Measurements from ENCODE around the gene CHMP1A.

CHMP1A gene

GRCh38 chr16:89629827-89630610, 27.5 kb downstream of the CHMP1A start:
- H3K4me3 ChIP-seq (ENCODE audit: low read depth, low read length) = no peak overlapping the region

GRCh38 chr16:89624777-89625761, 32.4 kb downstream of the CHMP1A start:
- no peak overlapping the region for H3K4me3 ChIP-seq (ENCODE audit: low read depth, low read length)

GRCh38 chr16:89623511-89624261, 33.8 kb downstream of the CHMP1A start:
- H3K4me3 ChIP-seq (ENCODE audit: low read depth, low read length) = no peak overlapping the region

GRCh38 chr16:89621698-89622409, 35.7 kb downstream of the CHMP1A start:
- no peak overlapping the region for H3K4me3 ChIP-seq (ENCODE audit: low read depth, low read length)

- H3K4me3 ChIP-seq (ENCODE audit: low read depth, low read length) = no peak overlapping the region
These were observed 36.3 kb downstream of the CHMP1A start for GRCh38 chr16:89621136-89621697.

GRCh38 chr16:89620406-89620841, 37.1 kb downstream of the CHMP1A start:
- H3K4me3 ChIP-seq (ENCODE audit: low read depth, low read length) = no peak overlapping the region

GRCh38 chr16:89619840-89620239, 37.7 kb downstream of the CHMP1A start:
- H3K4me3 ChIP-seq (ENCODE audit: low read depth, low read length) = no peak overlapping the region

GRCh38 chr16:89618109-89618998, 39.2 kb downstream of the CHMP1A start:
- H3K4me3 ChIP-seq (ENCODE audit: low read depth, low read length) = no peak overlapping the region

GRCh38 chr16:89617036-89617435, 40.5 kb downstream of the CHMP1A start:
- no peak overlapping the region for H3K4me3 ChIP-seq (ENCODE audit: low read depth, low read length)

GRCh38 chr16:89616623-89617022, 40.9 kb downstream of the CHMP1A start:
- no peak overlapping the region for H3K4me3 ChIP-seq (ENCODE audit: low read depth, low read length)

- H3K4me3 ChIP-seq (ENCODE audit: low read depth, low read length) = no peak overlapping the region
These were observed 41.9 kb downstream of the CHMP1A start for GRCh38 chr16:89615596-89616090.

- no peak overlapping the region for H3K4me3 ChIP-seq (ENCODE audit: low read depth, low read length)
These were observed 42.3 kb downstream of the CHMP1A start for GRCh38 chr16:89615176-89615575.

- H3K4me3 ChIP-seq (ENCODE audit: low read depth, low read length) = no peak overlapping the region
These were observed 43.5 kb downstream of the CHMP1A start for GRCh38 chr16:89613954-89614459.

- no peak within 1 kb of the TSS for H3K4me3 ChIP-seq (ENCODE audit: low read depth, low read length)
These were observed 44.1 kb downstream of the CHMP1A start, which contains the start of gene DPEP1 for GRCh38 chr16:89613231-89613953. TSS of gene DPEP1 (plus strand) at chr16:89613642. CDS start at chr16:89630411, 16,769 bp downstream.

- H3K4me3 ChIP-seq (ENCODE audit: low read depth, low read length) = no peak overlapping the region
These were observed 44.9 kb downstream of the CHMP1A start for GRCh38 chr16:89612415-89613166.

GRCh38 chr16:89610108-89610453, 47.4 kb downstream of the CHMP1A start:
- no peak overlapping the region for H3K4me3 ChIP-seq (ENCODE audit: low read depth, low read length)
